Smooth muscle cell (in vitro differentiated cells): ENCODE results near the gene UBE2H. TPM values are rescaled to one million over a fixed set of nuclear protein-coding genes. Genes with fewer than 3 reads are reported as not detected.
"Not testable (repeated sequence)": the region's sequence is repeated elsewhere in the genome, so short reads cannot be mapped to it uniquely, and the experiment has no call there.

Experiments used
- DNase-seq: peaks from one replicate; lab custom pipeline; 2025; ENCODE audit not compliant: unreplicated experiment; lab: John Stamatoyannopoulos, UW
- H2AFZ ChIP-seq: fragments of 200-600 bp; sonication (generic); 2 replicates; pipeline ENCODE4 v1.6.0; 2016; ENCODE audit warnings: antibody characterized with exemption, low read depth, mild to moderate bottlenecking
- H3F3A ChIP-seq: fragments of 200-600 bp; sonication (generic); 2 replicates; pipeline ENCODE4 v1.6.0; 2017; ENCODE audit warnings: antibody characterized with exemption, low read depth
- H3K27ac ChIP-seq: fragments of 200-600 bp; sonication (generic); 2 replicates; pipeline ENCODE4 v1.5.1; 2016; ENCODE audit warnings: low read depth, mild to moderate bottlenecking
- H3K27me3 ChIP-seq: fragments of 200-600 bp; sonication (generic); 2 replicates; pipeline ENCODE4 v1.6.1; 2016; ENCODE audit warnings: low read depth, mild to moderate bottlenecking
- H3K36me3 ChIP-seq: fragments of 200-600 bp; sonication (generic); 2 replicates; pipeline ENCODE4 v1.5.1; 2016; ENCODE audit warnings: low read depth
- H3K4me1 ChIP-seq: fragments of 200-600 bp; sonication (generic); 2 replicates; pipeline ENCODE4 v1.5.1; 2016; ENCODE audit warnings: low read depth
- H3K4me2 ChIP-seq: fragments of 200-600 bp; sonication (generic); 2 replicates; pipeline ENCODE4 v1.6.0; 2016; ENCODE audit warnings: mild to moderate bottlenecking
- H3K4me3 ChIP-seq: fragments of 200-600 bp; sonication (generic); 2 replicates; pipeline ENCODE4 v1.5.1; 2016; ENCODE audit warnings: mild to moderate bottlenecking
- H3K79me2 ChIP-seq: fragments of 200-600 bp; sonication (generic); 2 replicates; pipeline ENCODE4 v1.6.0; 2016; ENCODE audit warnings: low read depth, mild to moderate bottlenecking
- H3K9ac ChIP-seq: fragments of 200-600 bp; sonication (generic); 2 replicates; pipeline ENCODE4 v1.6.0; 2016; ENCODE audit warnings: low read depth
- H3K9me3 ChIP-seq: fragments of 200-600 bp; sonication (generic); replicated peaks from 2 replicates; pipeline ENCODE4 v1.5.1; 2016; ENCODE audit warnings: low read depth
- H4K20me1 ChIP-seq: fragments of 200-600 bp; sonication (generic); 2 replicates; pipeline ENCODE4 v1.6.0; 2016; ENCODE audit warnings: low read depth
- CTCF ChIP-seq: fragments of 200-600 bp; sonication (generic); IDR thresholded peaks from 2 replicates; pipeline ENCODE4 v1.5.1; 2017; ENCODE audit warnings: borderline replicate concordance, mild to moderate bottlenecking, antibody characterized with exemption; ENCODE audit not compliant: insufficient read depth, poor library complexity, severe bottlenecking
- WGBS: methylation state at CpG from one replicate; pipeline ENCODE4 v1.1.7; 2016; ENCODE audit warnings: low lambda C conversion rate; 5-methylcytosine and 5-hydroxymethylcytosine counted together
- polyA plus RNA-seq: library from polyadenylated mRNA; unstranded; fragments of >200 nt; fragmentation: Nextera tagmentation; extraction: Ambion mirVana; gene quantifications from 2 replicates; pipeline ENCODE4 v1.2.1, GENCODE V29; 2016
- total RNA-seq: library from RNA; depleted of rRNA; stranded (reverse); fragments of >200 nt; gene quantifications from 2 replicates; pipeline ENCODE4 v1.2.3, GENCODE V29; 2014

UBE2H gene
- total and polyA plus RNA-seq, 2 experiments from 2014 or later = 66.1 to 94.5 TPM

- 93% methylated on average over 16 of the region's 16 CpGs for WGBS
- no peaks in the 10 kb centered on the region for H3F3A ChIP-seq
- H3K27me3 ChIP-seq = no peaks in the 10 kb centered on the region
- DNase-seq = no peak
- H3K9me3 ChIP-seq = no peaks in the 10 kb centered on the region
- no peaks in the 10 kb centered on the region for H3K36me3 ChIP-seq
- TF ChIP-seq CTCF = no peak
- H3K4me1 ChIP-seq = no peaks in the 10 kb centered on the region
- H2AFZ ChIP-seq = no peak overlapping the region
- no peak overlapping the region for H3K4me2 ChIP-seq
- H3K79me2 ChIP-seq = no peaks in the 10 kb centered on the region
- no peak overlapping the region for H3K4me3 ChIP-seq
- no peaks in the 10 kb centered on the region for H4K20me1 ChIP-seq
- H3K27ac ChIP-seq = no peak overlapping the region
- no peak overlapping the region for H3K9ac ChIP-seq
Observed at GRCh38 chr7:129798616-129799349, 154.0 kb downstream of the UBE2H start.

- Histone ChIP-seq H4K20me1 (no peaks in the 10 kb centered on the region), H3K9ac (no peak overlapping the region), H3K27me3 (no peaks in the 10 kb centered on the region), H3K27ac (no peak overlapping the region), H3K4me3 (no peak overlapping the region), H3K9me3 (no peaks in the 10 kb centered on the region), H3F3A (no peaks in the 10 kb centered on the region), H3K36me3 (no peaks in the 10 kb centered on the region), H2AFZ (no peak overlapping the region), H3K79me2 (no peaks in the 10 kb centered on the region), H3K4me1 (no peaks in the 10 kb centered on the region), H3K4me2 (no peak overlapping the region)
- DNase-seq = no peak
- no peak for TF ChIP-seq CTCF
- 90% methylated on average over 5 of the region's 7 CpGs for WGBS
Observed at GRCh38 chr7:129797214-129797789, 155.5 kb downstream of the UBE2H start.

GRCh38 chr7:129796186-129796775 is 156.5 kb downstream of the UBE2H start:
- no peak for DNase-seq
- H3K36me3 ChIP-seq = no peaks in the 10 kb centered on the region
- no peak overlapping the region for H2AFZ ChIP-seq
- no peaks in the 10 kb centered on the region for H3K27me3 ChIP-seq
- H3K27ac ChIP-seq = no peak overlapping the region
- no peaks in the 10 kb centered on the region for H3K9me3 ChIP-seq
- H3K79me2 ChIP-seq = no peaks in the 10 kb centered on the region
- H3K9ac ChIP-seq = no peak overlapping the region
- H3K4me1 ChIP-seq = no peaks in the 10 kb centered on the region
- WGBS = 81% methylated on average over 9 of the region's 9 CpGs
- H3K4me2 ChIP-seq = no peak overlapping the region
- no peaks in the 10 kb centered on the region for H3F3A ChIP-seq
- TF ChIP-seq CTCF = no peak
- H3K4me3 ChIP-seq = no peak overlapping the region
- no peaks in the 10 kb centered on the region for H4K20me1 ChIP-seq

- not testable (repeated sequence) for H3K79me2 ChIP-seq, H3K9ac ChIP-seq, H3K36me3 ChIP-seq, H3K4me1 ChIP-seq, H2AFZ ChIP-seq, H3K4me2 ChIP-seq, H3K27ac ChIP-seq, H3K4me3 ChIP-seq, H3K9me3 ChIP-seq, H4K20me1 ChIP-seq, DNase-seq, H3K27me3 ChIP-seq, H3F3A ChIP-seq
- WGBS = 90% methylated on average over 9 of the region's 9 CpGs
Observed at GRCh38 chr7:129794461-129794860, 158.3 kb downstream of the UBE2H start.
